Activated T-cell treated with anti-CD3 and anti-CD28 coated beads, Interleukin-2, amount 50 U/mL, for 72 hours (primary cell): ENCODE measurements around the gene ICAM1. TPM values are rescaled to one million over a fixed set of nuclear protein-coding genes. Genes with fewer than 3 reads are reported as not detected.

Experiments
- ATAC-seq, 2 donors: fragments of 150-1000 bp; cut with Tn5 transposase; replicated peaks in 1 of 2; 2 replicates each; pipeline ENCODE4 v1.10.0; 2021; ENCODE audit warnings: moderate library complexity in 2 of 2, mild to moderate bottlenecking in 1 of 2
- DNase-seq, 2 donors: peaks; one replicate each; pipeline ENCODE4 v3.0.0; 2021 to 2022; ENCODE audit warnings: mixed read lengths in 1 of 2
- H3K27ac Mint-ChIP-seq: one replicate; pipeline ENCODE4 v1.8.0; 2022; ENCODE audit warnings: mild to moderate bottlenecking, moderate library complexity, mixed read lengths
- H3K27me3 Mint-ChIP-seq: one replicate; pipeline ENCODE4 v1.8.0; 2022; ENCODE audit warnings: low read depth, mixed read lengths
- H3K36me3 Mint-ChIP-seq, 2 donors: one replicate each; pipeline ENCODE4 v1.8.0; 2022; ENCODE audit warnings: mixed read lengths in 2 of 2, mild to moderate bottlenecking in 1 of 2; ENCODE audit not compliant: insufficient read depth in 2 of 2
- H3K4me1 Mint-ChIP-seq: one replicate; pipeline ENCODE4 v1.8.0; 2022; ENCODE audit warnings: low read depth, mixed read lengths
- H3K4me3 Mint-ChIP-seq, 2 donors: one replicate each; pipeline ENCODE4 v1.8.0; 2022; ENCODE audit warnings: mild to moderate bottlenecking in 2 of 2, mixed read lengths in 2 of 2, moderate library complexity in 2 of 2
- H3K9me3 Mint-ChIP-seq, 2 donors: one replicate each; pipeline ENCODE4 v1.8.0; 2022; ENCODE audit warnings: mixed read lengths in 2 of 2
- total RNA-seq, 2 donors: library from RNA; stranded (reverse); gene quantifications; one replicate each; pipeline ENCODE4 v1.2.3, GENCODE V29; 2022

The ICAM1 gene
- total RNA-seq, 2 donors from 2014 or later: 20.7 to 40.1 TPM

DNA sequence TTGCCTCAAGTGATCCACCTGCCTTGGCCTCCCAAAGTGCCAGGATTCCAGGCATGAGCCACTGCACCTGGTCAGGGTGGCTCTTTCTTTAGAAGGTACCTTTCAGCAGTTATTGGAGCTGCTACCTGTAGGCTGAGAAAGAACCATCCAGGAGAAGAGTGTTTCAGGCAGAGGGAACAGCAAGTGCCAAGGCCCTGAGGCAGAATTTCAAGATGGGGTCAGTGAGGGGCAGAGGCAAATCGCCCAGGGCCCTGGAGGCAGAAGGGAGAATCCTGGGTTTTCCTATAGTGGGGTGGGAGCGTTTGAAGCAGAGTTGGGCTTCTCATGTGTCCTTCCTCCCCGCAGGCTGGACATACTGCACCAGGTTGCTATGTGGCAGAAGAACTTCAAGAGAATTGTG lies 16.7 kb upstream of the ICAM1 start:
- DNase-seq: no peak
- Mint-ChIP-seq H3K27me3 (no peaks in the 10 kb centered on the region), H3K36me3 (peaks cover 13 to 28% of the 10 kb centered on the region in 2 donors), H3K27ac (peak overlapping the region; percentile 3), H3K4me3 (peak overlapping the region in 1 of 2 donors; percentile 47), H3K4me1 (peaks cover 32% of the 10 kb centered on the region), H3K9me3 (no peaks in the 10 kb centered on the region)
- ATAC-seq: no peak

DNA sequence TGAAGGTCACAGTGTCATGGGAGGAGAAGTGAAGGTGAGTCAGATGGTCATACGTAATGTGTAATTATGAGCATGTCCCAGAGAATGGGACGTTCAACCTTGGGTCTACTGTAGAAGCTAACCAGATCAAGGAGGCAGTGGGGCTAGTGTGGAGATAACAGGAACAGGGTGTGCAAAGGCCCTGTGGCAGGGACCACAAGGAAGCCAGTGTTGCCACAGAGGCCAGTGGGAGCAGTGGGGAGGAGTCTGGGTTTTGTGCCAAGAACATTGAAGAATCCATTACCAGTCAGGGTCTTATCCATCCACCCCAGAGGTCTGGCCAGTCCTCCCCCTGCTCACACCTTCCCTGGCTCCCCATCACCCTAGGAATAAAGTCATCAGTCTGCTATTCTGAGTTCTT lies 15.6 kb upstream of the ICAM1 start:
- Mint-ChIP-seq H3K4me1 (peaks cover 42% of the 10 kb centered on the region), H3K27me3 (no peaks in the 10 kb centered on the region), H3K4me3 (no peak overlapping the region), H3K27ac (no peak overlapping the region), H3K36me3 (peaks cover 13 to 28% of the 10 kb centered on the region in 2 donors), H3K9me3 (no peaks in the 10 kb centered on the region)
- ATAC-seq (no peak), DNase-seq (no peak)

DNA sequence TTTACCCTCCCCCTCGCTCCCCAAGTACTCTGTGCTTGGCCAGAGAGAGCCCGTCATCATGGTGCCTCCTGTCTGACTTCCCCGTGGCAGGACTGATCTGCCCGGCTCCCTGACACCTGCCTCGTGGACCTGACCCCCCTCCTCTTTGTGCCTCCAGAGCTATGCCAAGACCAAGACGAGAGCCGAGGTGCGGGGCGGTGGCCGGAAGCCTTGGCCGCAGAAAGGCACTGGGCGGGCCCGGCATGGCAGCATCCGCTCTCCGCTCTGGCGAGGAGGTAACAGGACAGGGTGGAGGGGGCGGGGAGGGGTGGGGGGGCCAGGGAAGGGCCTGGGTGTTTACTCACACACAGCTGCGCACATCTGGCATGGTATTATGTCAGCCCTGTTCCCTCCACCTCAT lies 14.4 kb upstream of the ICAM1 start:
- no peak overlapping the region for H3K27ac Mint-ChIP-seq
- ATAC-seq: no peak
- H3K4me1 Mint-ChIP-seq: peaks cover 53% of the 10 kb centered on the region
- no peaks in the 10 kb centered on the region for H3K27me3 Mint-ChIP-seq
- no peak for DNase-seq
- H3K9me3 Mint-ChIP-seq: no peaks in the 10 kb centered on the region
- H3K36me3 Mint-ChIP-seq: peaks cover 13 to 28% of the 10 kb centered on the region in 2 donors
- H3K4me3 Mint-ChIP-seq: no peak overlapping the region

DNA sequence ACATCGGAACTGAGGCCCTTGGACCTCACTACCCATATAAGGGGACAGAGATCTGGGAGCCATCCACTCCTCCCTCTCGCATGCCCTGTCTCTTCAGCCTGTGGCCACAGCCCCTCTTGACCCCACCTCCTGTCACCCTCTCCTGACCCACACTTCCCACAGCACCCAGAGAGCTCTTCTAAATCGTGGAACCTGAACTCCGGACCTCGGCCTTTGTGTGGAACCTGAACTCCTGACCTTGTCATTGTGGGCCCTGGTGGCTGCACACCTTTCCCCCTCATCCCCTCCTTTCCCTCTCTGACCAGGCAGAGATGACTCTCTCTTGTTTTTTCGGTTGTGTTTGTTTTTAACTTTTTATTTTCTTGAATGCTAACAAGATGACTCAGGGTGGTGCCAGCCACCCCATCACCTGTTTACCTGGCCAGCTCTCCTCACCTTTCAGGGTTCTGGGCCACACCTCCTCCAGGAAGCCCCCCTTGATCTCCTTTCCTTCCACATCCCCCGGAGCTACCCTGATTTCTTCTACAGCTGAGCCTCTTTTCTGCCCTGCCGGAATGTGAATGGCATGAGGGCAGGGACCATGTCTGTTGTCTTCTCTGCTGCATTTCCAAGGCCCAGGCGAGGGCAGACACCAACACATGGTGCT lies 13.8 kb upstream of the ICAM1 start:
- H3K9me3 Mint-ChIP-seq: no peaks in the 10 kb centered on the region
- H3K27ac Mint-ChIP-seq: peak overlapping the region; percentile 14
- no peaks in the 10 kb centered on the region for H3K27me3 Mint-ChIP-seq
- no peak overlapping the region for H3K4me3 Mint-ChIP-seq
- DNase-seq: no peak
- H3K36me3 Mint-ChIP-seq: peaks cover 13 to 28% of the 10 kb centered on the region in 2 donors
- ATAC-seq: no peak
- H3K4me1 Mint-ChIP-seq: peaks cover 59% of the 10 kb centered on the region

DNA sequence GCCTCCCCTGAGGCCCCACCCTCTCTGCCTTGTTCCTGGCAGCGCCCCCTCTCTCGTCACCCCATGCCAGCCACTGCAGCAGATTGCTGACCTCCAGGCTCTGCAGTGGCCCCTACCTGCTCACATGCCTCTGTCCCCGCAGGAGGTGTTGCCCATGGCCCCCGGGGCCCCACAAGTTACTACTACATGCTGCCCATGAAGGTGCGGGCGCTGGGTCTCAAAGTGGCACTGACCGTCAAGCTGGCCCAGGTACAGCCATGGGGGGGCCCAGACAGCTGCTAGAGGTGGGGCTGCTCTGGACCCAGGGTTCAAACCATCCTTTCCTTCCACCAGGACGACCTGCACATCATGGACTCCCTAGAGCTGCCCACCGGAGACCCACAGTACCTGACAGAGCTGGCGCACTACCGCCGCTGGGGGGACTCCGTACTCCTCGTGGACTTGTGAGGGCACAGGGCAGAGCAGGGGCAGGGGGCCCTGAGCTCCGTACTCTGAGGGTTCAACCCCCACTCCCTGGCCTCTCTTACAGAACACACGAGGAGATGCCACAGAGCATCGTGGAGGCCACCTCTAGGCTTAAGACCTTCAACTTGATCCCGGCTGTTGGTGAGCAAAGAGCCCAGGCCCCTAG lies 12.7 kb upstream of the ICAM1 start:
- Mint-ChIP-seq H3K9me3 (no peaks in the 10 kb centered on the region), H3K27me3 (no peaks in the 10 kb centered on the region), H3K27ac (no peak overlapping the region), H3K4me1 (peaks cover 52% of the 10 kb centered on the region), H3K4me3 (no peak overlapping the region), H3K36me3 (peaks cover 13 to 27% of the 10 kb centered on the region in 2 donors)
- DNase-seq: no peak
- ATAC-seq: no peak

DNA sequence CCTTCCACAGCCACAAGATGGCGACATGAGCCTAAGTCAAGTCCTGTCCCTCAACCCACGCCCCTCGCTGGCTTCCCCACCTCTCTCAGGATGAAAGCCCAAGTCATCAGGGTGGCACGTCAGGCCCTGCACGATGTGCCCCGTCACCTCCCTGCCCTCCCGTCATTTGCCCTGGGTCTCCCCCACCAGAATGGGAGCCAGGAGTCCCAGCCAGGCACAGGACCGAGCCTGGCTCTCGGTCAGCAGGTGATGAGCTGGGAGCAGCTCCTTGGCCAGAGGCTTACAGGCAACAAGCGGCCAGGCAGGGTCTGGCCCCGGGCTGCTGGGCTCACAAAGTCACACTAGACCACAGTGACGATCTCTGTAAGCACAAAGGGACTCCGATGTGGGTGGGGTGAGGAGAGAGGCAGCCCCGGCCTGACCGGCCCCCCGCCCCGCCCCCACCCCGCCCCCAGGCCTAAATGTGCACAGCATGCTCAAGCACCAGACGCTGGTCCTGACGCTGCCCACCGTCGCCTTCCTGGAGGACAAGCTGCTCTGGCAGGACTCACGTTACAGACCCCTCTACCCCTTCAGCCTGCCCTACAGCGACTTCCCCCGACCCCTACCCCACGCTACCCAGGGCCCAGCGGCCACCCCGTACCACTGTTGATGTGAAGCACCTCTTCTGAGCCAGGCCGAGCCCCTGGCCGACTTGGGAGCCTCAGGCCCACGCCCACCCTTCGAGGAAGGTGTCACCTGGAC lies 11.6 kb upstream of the ICAM1 start:
- Mint-ChIP-seq H3K27ac (peak overlapping the region; percentile 50), H3K9me3 (no peaks in the 10 kb centered on the region), H3K4me3 (peak overlapping the region; percentile 66 to 75), H3K4me1 (peaks cover 43% of the 10 kb centered on the region), H3K36me3 (peaks cover 9 to 22% of the 10 kb centered on the region in 2 donors), H3K27me3 (no peaks in the 10 kb centered on the region)
- peak; percentile 93 to 98 for DNase-seq
- ATAC-seq: peak; percentile 79 to 84

DNA sequence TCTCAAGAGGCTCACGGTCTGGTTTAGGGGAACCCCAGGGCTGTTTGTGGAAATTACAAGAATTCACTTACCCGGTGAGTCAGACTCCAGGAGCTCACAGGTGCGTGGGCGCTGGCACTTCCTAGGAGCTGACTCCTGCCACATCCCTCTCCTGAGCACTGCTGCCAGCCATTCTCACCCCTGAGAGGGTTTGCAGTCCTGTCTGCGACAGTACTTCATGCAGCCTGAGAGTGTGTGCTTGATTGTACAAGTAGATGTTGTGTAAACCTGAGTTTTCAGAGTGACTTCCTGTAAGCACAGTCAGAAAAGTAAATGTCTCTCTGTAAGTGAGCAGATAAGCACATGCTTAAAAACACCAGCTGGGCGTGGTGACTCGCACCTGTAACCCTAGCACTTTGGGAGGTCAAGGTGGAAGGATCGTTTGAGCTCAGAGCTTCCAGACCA lies 10.8 kb upstream of the ICAM1 start:
- peak; percentile 79 for ATAC-seq

DNA sequence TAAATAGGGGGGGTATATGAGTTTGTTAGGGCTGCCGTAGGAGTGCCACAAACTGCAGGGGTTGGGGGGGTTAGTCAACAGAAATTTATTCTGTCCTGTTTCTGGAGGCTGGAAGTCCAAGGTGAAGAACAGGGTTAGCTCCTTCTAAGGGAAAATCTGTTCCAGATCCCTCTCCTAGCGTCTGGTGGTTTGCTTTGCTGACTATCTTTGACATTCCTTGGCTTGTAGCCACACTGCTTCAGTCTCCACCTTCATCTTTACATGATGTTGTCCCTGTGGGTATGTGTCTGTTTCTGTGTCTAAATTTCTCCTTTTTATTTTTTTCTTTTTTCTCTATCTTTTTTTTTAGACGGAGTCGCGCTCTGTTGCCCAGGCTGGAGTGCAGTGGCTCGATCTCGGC lies 8.1 kb upstream of the ICAM1 start:
- Mint-ChIP-seq H3K36me3 (peaks cover 0 to 6% of the 10 kb centered on the region in 2 donors), H3K27ac (no peak overlapping the region), H3K9me3 (no peaks in the 10 kb centered on the region), H3K4me1 (peaks cover 34% of the 10 kb centered on the region), H3K27me3 (no peaks in the 10 kb centered on the region), H3K4me3 (no peak overlapping the region)
- ATAC-seq: no peak
- no peak for DNase-seq

More for the DNA sequence above, 10.8 kb upstream of the ICAM1 start:
- peak; percentile 69 to 77 for DNase-seq
- Mint-ChIP-seq H3K4me3 (peak overlapping the region; percentile 66 to 75), H3K27ac (peak overlapping the region; percentile 52), H3K4me1 (peaks cover 39% of the 10 kb centered on the region), H3K27me3 (no peaks in the 10 kb centered on the region), H3K9me3 (no peaks in the 10 kb centered on the region), H3K36me3 (peaks cover 9 to 20% of the 10 kb centered on the region in 2 donors)

DNA sequence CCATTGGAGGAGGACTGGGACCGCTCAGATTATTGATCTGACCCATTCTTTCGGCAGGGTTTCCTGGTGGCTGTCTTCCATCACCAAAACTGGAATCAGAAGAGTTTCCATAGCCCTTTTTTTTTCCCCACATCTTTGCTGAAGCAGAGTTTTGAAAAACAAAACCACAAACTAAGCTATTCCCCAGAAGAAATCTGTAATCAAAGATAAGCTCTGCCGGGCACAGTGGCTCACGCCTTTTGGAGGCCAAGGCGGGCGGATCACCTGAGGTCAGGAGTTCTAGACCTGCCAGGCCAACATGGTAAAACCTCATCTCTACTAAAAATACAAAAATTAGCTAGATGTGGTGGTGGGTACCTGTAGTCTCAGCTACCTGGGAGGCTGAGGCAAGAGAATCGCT lies 4.2 kb upstream of the ICAM1 start:
- ATAC-seq: no peak
- H3K27me3 Mint-ChIP-seq: no peaks in the 10 kb centered on the region
- no peak overlapping the region for H3K27ac Mint-ChIP-seq
- H3K4me3 Mint-ChIP-seq: no peak overlapping the region
- no peaks in the 10 kb centered on the region for H3K36me3 Mint-ChIP-seq
- no peak for DNase-seq
- peaks cover 26% of the 10 kb centered on the region for H3K4me1 Mint-ChIP-seq
- H3K9me3 Mint-ChIP-seq: no peaks in the 10 kb centered on the region

DNA sequence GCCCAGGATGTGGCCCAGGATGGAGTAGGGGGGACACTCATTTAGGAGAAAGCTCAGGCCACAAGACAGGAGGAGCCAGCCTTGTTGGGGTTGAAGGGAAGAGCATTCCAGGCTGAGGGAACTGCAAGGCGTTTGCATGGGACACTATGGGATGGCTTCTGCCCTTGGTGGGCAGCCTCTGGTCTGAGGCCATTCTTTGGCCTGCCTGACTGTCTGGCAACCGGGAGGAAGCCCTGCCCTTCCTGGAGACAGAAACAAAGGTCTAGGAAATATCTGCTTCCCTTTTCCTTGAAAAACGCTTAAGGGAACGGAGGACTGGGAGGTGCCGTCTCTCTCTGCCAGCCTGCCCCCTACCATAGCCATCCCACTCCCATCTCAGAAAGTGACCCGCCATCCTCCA lies 2.8 kb upstream of the ICAM1 start:
- Mint-ChIP-seq H3K27ac (no peak overlapping the region), H3K9me3 (no peaks in the 10 kb centered on the region), H3K27me3 (no peaks in the 10 kb centered on the region), H3K4me1 (peaks cover 35% of the 10 kb centered on the region), H3K36me3 (no peaks in the 10 kb centered on the region), H3K4me3 (no peak overlapping the region)
- DNase-seq: no peak
- ATAC-seq: no peak

DNA sequence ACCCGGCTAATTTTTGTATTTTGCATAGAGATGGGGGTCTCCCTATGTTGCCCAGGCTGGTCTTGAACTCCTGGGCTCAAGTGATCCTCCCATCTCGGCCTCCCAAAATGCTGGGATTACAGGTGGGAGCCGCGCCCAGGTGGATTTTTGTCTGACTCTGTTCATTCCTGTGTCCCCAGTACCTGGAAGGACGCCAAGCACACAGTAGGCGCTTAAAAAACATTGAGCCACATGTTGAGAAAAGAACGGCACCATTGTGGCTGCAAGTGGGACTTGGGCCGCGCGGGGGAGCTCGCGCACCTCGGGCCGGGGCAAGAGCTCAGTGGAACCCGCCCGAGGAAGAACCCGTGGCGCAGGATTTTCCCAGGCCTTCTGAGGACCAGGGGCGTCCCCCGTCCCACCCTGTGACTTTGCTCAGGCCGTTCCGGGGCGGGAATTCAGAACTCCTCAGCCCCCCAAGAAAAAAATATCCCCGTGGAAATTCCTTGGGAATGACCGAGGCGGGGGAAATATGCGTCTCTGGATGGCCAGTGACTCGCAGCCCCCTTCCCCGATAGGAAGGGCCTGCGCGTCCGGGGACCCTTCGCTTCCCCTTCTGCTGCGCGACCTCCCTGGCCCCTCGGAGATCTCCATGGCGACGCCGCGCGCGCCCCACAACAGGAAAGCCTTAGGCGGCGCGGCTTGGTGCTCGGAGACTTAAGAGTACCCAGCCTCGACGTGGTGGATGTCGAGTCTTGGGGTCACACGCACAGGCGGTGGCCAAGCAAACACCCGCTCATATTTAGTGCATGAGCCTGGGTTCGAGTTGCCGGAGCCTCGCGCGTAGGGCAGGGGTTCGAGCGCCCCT lies 1.4 kb upstream of the ICAM1 start:
- Mint-ChIP-seq H3K27ac (peak overlapping the region; percentile 95), H3K4me3 (peak overlapping the region; percentile 89 to 94), H3K9me3 (no peaks in the 10 kb centered on the region), H3K27me3 (no peaks in the 10 kb centered on the region), H3K4me1 (peaks cover 40% of the 10 kb centered on the region), H3K36me3 (peaks cover 0 to 4% of the 10 kb centered on the region in 2 donors)
- DNase-seq: peak; percentile 87 to 94
- peak; percentile 64 to 70 for ATAC-seq

DNA sequence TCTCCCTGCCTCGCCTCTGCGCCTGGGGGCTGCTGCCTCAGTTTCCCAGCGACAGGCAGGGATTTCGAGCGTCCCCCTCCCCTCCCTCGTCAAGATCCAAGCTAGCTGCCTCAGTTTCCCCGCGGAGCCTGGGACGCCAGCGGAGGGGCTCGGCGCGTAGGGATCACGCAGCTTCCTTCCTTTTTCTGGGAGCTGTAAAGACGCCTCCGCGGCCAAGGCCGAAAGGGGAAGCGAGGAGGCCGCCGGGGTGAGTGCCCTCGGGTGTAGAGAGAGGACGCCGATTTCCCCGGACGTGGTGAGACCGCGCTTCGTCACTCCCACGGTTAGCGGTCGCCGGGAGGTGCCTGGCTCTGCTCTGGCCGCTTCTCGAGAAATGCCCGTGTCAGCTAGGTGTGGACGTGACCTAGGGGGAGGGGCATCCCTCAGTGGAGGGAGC lies 722 bp upstream of the ICAM1 start:
- H3K27ac Mint-ChIP-seq: peak overlapping the region; percentile 95
- no peaks in the 10 kb centered on the region for H3K9me3 Mint-ChIP-seq
- H3K4me3 Mint-ChIP-seq: peak overlapping the region; percentile 89 to 94
- H3K27me3 Mint-ChIP-seq: no peaks in the 10 kb centered on the region
- ATAC-seq (peak; percentile 82 to 83), DNase-seq (peak; percentile 90 to 92)
- H3K36me3 Mint-ChIP-seq: peaks cover 1 to 5% of the 10 kb centered on the region in 2 donors
- H3K4me1 Mint-ChIP-seq: peaks cover 40% of the 10 kb centered on the region
